Measurements from ENCODE around the gene ULK2.

GRCh38 chr17:19880393-19880792 is 12.7 kb upstream of the ULK2 start:
- TF ChIP-seq, protein P1, sequence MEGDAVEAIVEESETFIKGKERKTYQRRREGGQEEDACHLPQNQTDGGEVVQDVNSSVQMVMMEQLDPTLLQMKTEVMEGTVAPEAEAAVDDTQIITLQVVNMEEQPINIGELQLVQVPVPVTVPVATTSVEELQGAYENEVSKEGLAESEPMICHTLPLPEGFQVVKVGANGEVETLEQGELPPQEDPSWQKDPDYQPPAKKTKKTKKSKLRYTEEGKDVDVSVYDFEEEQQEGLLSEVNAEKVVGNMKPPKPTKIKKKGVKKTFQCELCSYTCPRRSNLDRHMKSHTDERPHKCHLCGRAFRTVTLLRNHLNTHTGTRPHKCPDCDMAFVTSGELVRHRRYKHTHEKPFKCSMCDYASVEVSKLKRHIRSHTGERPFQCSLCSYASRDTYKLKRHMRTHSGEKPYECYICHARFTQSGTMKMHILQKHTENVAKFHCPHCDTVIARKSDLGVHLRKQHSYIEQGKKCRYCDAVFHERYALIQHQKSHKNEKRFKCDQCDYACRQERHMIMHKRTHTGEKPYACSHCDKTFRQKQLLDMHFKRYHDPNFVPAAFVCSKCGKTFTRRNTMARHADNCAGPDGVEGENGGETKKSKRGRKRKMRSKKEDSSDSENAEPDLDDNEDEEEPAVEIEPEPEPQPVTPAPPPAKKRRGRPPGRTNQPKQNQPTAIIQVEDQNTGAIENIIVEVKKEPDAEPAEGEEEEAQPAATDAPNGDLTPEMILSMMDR (IDR thresholded peaks at IDR 0.05), result no peak
- no peak for TF ChIP-seq POLR2A (IDR thresholded peaks at IDR 0.05)

Measured in adrenal gland (tissue), 5 donors.